ENCODE results near the gene MLXIPL.
"Not testable (repeated sequence)": the region's sequence is repeated elsewhere in the genome, so short reads cannot be mapped to it uniquely, and the experiment has no call there.

DNA sequence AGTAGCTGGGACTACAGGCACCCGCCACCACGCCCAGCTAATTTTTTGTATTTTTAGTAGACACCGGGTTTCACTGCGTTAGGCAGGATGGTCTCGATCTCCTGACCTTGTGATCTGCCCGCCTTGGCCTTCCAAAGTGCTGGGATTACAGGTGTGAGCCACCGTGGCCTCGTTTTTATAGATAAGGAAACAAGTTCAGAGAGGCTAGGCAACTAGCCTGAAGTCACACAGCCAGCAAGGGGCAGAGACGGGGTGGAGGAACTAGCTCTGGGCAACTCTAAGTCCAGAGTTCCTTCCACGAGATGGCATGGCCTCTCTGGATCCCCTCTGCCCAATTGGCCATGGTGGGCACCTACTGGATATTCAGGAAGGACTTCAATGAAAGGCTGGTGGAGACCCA, 9.4 kb downstream of the MLXIPL start:
- TF ChIP-seq POLR2A (IDR thresholded peaks at IDR 0.05): not testable (repeated sequence)
- TF ChIP-seq, protein P1, sequence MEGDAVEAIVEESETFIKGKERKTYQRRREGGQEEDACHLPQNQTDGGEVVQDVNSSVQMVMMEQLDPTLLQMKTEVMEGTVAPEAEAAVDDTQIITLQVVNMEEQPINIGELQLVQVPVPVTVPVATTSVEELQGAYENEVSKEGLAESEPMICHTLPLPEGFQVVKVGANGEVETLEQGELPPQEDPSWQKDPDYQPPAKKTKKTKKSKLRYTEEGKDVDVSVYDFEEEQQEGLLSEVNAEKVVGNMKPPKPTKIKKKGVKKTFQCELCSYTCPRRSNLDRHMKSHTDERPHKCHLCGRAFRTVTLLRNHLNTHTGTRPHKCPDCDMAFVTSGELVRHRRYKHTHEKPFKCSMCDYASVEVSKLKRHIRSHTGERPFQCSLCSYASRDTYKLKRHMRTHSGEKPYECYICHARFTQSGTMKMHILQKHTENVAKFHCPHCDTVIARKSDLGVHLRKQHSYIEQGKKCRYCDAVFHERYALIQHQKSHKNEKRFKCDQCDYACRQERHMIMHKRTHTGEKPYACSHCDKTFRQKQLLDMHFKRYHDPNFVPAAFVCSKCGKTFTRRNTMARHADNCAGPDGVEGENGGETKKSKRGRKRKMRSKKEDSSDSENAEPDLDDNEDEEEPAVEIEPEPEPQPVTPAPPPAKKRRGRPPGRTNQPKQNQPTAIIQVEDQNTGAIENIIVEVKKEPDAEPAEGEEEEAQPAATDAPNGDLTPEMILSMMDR (IDR thresholded peaks at IDR 0.05): not testable (repeated sequence)
